Esophagus muscularis mucosa (tissue), 4 donors: Measurements from ENCODE around the gene RNF144B. TPM values are rescaled to one million over a fixed set of nuclear protein-coding genes. Genes with fewer than 3 reads are reported as not detected.

Experiments
- DNase-seq: peaks from one replicate; pipeline ENCODE4 v3.0.0-alpha.2; 2017; ENCODE audit errors: extremely low spot score
- H3K27ac ChIP-seq, 4 donors: fragments of 200-600 bp; sonication (generic); replicated peaks in 1 of 4; 1 replicate in 3 of 4; 2 replicates in 1 of 4; pipeline ENCODE4 v1.5.1; 2016 to 2019; ENCODE audit warnings: mild to moderate bottlenecking in 1 of 4
- H3K27me3 ChIP-seq, 4 donors: fragments of 200-600 bp; sonication (generic); one replicate each; pipeline versions ENCODE4 v1.5.1 to v1.6.0; 2016 to 2019
- H3K36me3 ChIP-seq, 4 donors: fragments of 200-600 bp; sonication (generic); one replicate each; pipeline ENCODE4 v1.5.1; 2016 to 2019
- H3K4me1 ChIP-seq, 4 donors: fragments of 200-600 bp; sonication (generic); one replicate each; pipeline ENCODE4 v1.5.1; 2016 to 2019
- H3K4me3 ChIP-seq, 4 donors: fragments of 200-600 bp; sonication (generic); 1 replicate in 2 of 4; 2 replicates in 2 of 4; pipeline ENCODE4 v1.5.1; 2016 to 2019; ENCODE audit warnings: mild to moderate bottlenecking in 4 of 4, moderate library complexity in 1 of 4
- H3K9me3 ChIP-seq, 4 donors: fragments of 200-600 bp; sonication (generic); 1 replicate in 3 of 4; 2 replicates in 1 of 4; pipeline ENCODE4 v1.5.1; 2016 to 2019
- EP300 ChIP-seq: sonication (generic); formaldehyde crosslinking; IDR thresholded peaks from one replicate; pipeline ENCODE4 v1.6.1; 2017; ENCODE audit warnings: antibody characterized with exemption
- POLR2A ChIP-seq: fragments of 450-650 bp; IDR thresholded peaks from one replicate; pipeline ENCODE4 v1.6.1; 2017; ENCODE audit warnings: antibody characterized with exemption, moderate library complexity, mild to moderate bottlenecking, low read depth
- POLR2AphosphoS5 ChIP-seq, 2 donors: sonication (generic); formaldehyde crosslinking; IDR thresholded peaks; one replicate each; pipeline ENCODE4 v1.6.1; 2017; ENCODE audit warnings: antibody characterized with exemption in 2 of 2
- WGBS: methylation state at CpG from one replicate; pipeline ENCODE4 v1.1.5; 2018; 5-methylcytosine and 5-hydroxymethylcytosine counted together
- intact Hi-C: fragments of 100-400 bp; cut with DNase I; formaldehyde crosslinking; loops from one replicate; pipeline ENCODE4 v1.15.1; 2023
- total RNA-seq, 4 donors: library from RNA; depleted of rRNA; stranded (reverse); fragments of >200 nt; gene quantifications; one replicate each; pipeline versions ENCODE4 v1.1.0 to v1.2.1, GENCODE V29; 2016
- TF ChIP-seq, protein P1 (sequence below), 3 experiments: fragments of 200-600 bp in 2 of 3; fragments of 450-650 bp in 1 of 3; sonication (generic) in 2 of 3; IDR thresholded peaks; one replicate each; pipeline ENCODE4 v1.5.1; 2017 to 2019; ENCODE audit warnings: antibody characterized with exemption in 3 of 3, mild to moderate bottlenecking in 2 of 3, moderate library complexity in 1 of 3

Gene RNF144B
- total RNA-seq, 4 donors from 2014 or later = 6.6 to 20.0 (median 12.1) TPM

- no peak for DNase-seq
- no peaks in the 10 kb centered on the region for H3K9me3 ChIP-seq
- WGBS = 57% methylated on average over 2 of the region's 2 CpGs
- TF ChIP-seq EP300 = no peak
- TF ChIP-seq, protein P1, sequence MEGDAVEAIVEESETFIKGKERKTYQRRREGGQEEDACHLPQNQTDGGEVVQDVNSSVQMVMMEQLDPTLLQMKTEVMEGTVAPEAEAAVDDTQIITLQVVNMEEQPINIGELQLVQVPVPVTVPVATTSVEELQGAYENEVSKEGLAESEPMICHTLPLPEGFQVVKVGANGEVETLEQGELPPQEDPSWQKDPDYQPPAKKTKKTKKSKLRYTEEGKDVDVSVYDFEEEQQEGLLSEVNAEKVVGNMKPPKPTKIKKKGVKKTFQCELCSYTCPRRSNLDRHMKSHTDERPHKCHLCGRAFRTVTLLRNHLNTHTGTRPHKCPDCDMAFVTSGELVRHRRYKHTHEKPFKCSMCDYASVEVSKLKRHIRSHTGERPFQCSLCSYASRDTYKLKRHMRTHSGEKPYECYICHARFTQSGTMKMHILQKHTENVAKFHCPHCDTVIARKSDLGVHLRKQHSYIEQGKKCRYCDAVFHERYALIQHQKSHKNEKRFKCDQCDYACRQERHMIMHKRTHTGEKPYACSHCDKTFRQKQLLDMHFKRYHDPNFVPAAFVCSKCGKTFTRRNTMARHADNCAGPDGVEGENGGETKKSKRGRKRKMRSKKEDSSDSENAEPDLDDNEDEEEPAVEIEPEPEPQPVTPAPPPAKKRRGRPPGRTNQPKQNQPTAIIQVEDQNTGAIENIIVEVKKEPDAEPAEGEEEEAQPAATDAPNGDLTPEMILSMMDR (IDR thresholded peaks at IDR 0.05) = no peak
- TF ChIP-seq POLR2AphosphoS5 (IDR thresholded peaks at IDR 0.05) = no peak
- TF ChIP-seq POLR2A = no peak
- peaks cover 0 to 13% (median 6%) of the 10 kb centered on the region in 4 donors for H3K4me1 ChIP-seq
- peak overlapping the region in 2 of 4 donors; percentile 10 to 21 for H3K27ac ChIP-seq
- intact Hi-C loops = no loop called here
- H3K4me3 ChIP-seq = no peak overlapping the region
- H3K36me3 ChIP-seq = no peaks in the 10 kb centered on the region
- no peaks in the 10 kb centered on the region for H3K27me3 ChIP-seq
Observed at GRCh38 chr6:18477301-18477941, 90.3 kb downstream of the RNF144B start.

DNA sequence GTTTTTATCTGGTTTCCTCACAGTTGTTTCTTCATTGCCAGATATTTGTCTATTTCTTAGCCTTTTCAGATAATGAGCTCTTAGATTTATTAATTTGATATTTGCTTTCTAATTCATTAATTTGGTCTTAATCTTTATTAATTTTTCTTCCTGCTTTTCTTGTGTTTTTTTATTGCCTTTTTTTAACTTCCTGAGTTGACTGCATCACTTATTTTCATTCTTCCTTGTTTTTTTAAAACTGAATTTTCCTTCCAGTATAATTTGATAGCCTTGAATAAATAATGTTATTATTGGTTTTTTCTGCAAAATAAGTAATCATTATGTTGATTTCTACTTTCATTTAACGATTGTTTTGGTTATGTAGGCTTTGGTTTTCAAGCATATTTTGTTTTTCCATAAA lies 91.5 kb downstream of the RNF144B start:
- Histone ChIP-seq H3K4me3 (no peak overlapping the region), H3K27me3 (no peaks in the 10 kb centered on the region), H3K27ac (no peak overlapping the region), H3K36me3 (no peaks in the 10 kb centered on the region), H3K9me3 (no peaks in the 10 kb centered on the region), H3K4me1 (peaks cover 0 to 13% (median 6%) of the 10 kb centered on the region in 4 donors)
- WGBS = 93% methylated on average over 1 of the region's 1 CpG
- TF ChIP-seq EP300 (no peak), POLR2A (no peak), POLR2AphosphoS5 (IDR thresholded peaks at IDR 0.05) (no peak)
- TF ChIP-seq, protein P1 (IDR thresholded peaks at IDR 0.05) = no peak
- no peak for DNase-seq
- intact Hi-C loops = no loop called here

DNA sequence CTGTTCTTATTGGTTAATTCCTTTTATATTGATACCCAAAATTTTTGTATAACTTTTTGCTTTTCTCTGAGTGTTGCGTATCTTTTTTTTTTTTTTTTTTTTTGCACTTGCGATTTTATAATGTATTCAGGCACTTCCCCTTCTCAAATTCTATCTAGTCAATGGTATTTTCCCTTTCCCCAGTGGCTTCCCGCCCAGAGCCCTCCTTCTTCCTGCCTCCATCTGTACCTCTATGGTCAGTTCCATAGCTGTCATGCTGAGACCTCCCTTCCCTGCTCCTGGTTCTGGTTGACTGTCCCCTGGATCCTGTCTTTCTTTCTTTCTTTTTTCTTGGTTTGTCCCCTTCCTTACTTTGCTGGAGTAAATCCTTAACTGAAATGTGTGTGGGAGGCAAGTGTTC lies 94.7 kb downstream of the RNF144B start:
- WGBS = 71% methylated on average over 3 of the region's 3 CpGs
- no peak for TF ChIP-seq POLR2A
- TF ChIP-seq POLR2AphosphoS5 (IDR thresholded peaks at IDR 0.05) = no peak

GRCh38 chr6:18485660-18486435 lies 98.7 kb downstream of the RNF144B start:
- 54% methylated on average over 3 of the region's 3 CpGs for WGBS
- Histone ChIP-seq H3K9me3 (no peaks in the 10 kb centered on the region), H3K36me3 (no peaks in the 10 kb centered on the region), H3K4me1 (no peaks in the 10 kb centered on the region), H3K4me3 (no peak overlapping the region), H3K27ac (no peak overlapping the region), H3K27me3 (no peaks in the 10 kb centered on the region)
- TF ChIP-seq, protein P1 (IDR thresholded peaks at IDR 0.05) = no peak
- no peak for TF ChIP-seq EP300
- TF ChIP-seq POLR2A = no peak
- TF ChIP-seq POLR2AphosphoS5 (IDR thresholded peaks at IDR 0.05) = no peak
- intact Hi-C loops = no loop called here
- no peak for DNase-seq

More for the DNA sequence above, 94.7 kb downstream of the RNF144B start:
- H3K4me1 ChIP-seq = peaks cover 0 to 10% (median 4%) of the 10 kb centered on the region in 4 donors
- no peaks in the 10 kb centered on the region for H3K9me3 ChIP-seq
- peak; percentile 42 for DNase-seq
- H3K27ac ChIP-seq = no peak overlapping the region
- intact Hi-C loops = no loop called here
- no peaks in the 10 kb centered on the region for H3K36me3 ChIP-seq
- H3K4me3 ChIP-seq = no peak overlapping the region
- no peaks in the 10 kb centered on the region for H3K27me3 ChIP-seq

DNA sequence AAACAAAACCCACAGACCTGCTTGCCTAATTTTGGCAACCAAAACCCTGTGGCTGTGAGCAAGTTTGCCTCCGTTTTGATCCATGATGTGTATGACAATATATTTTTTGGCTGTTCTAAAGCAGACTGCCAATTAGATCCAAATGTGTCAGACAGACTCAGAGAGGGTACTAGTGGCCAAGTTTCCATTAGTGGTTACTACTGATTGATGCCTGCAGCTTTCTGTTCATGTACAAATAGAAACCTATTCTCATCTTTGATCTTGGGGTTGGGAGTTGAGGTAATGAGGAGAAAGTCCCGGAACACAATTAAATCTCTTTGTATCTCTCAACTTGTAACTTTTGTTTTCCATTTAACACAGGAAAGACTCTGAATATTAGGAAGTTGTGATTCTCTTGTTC lies 100.9 kb downstream of the RNF144B start:
- Histone ChIP-seq H3K27ac (no peak overlapping the region), H3K27me3 (no peaks in the 10 kb centered on the region), H3K4me1 (no peaks in the 10 kb centered on the region), H3K4me3 (no peak overlapping the region), H3K36me3 (no peaks in the 10 kb centered on the region), H3K9me3 (no peaks in the 10 kb centered on the region)
- DNase-seq = no peak
- TF ChIP-seq POLR2A = no peak
- TF ChIP-seq, protein P1 (IDR thresholded peaks at IDR 0.05) = no peak
- no peak for TF ChIP-seq EP300
- no peak for TF ChIP-seq POLR2AphosphoS5 (IDR thresholded peaks at IDR 0.05)
- 95% methylated on average over 2 of the region's 2 CpGs for WGBS
- intact Hi-C loops = no loop called here
